Measurements from ENCODE around the gene CWC25. TPM values are rescaled to one million over a fixed set of nuclear protein-coding genes. Genes with fewer than 3 reads are reported as not detected.

The CWC25 gene
- total and polyA plus RNA-seq, 2 of the 13 experiments (the other 11 are each of a cell fraction or from before 2014, with no cell fraction given): 15.6 to 22.7 TPM

- TF ChIP-seq TBX2 (CRISPR knock-in tag; IDR thresholded peaks at IDR 0.05; ENCODE audit: borderline replicate concordance): peak; percentile 14; the same call in 1 of the 2 replicates
- TF ChIP-seq PRPF4 (IDR thresholded peaks at IDR 0.05; ENCODE audit: low read depth, low read length, poor library complexity, severe bottlenecking): no peak
- TF ChIP-seq ZFX (CRISPR knock-in tag; IDR thresholded peaks at IDR 0.05; ENCODE audit: low read depth): peak; percentile 93
- no peak; the same call in 1 of the 2 replicates for TF ChIP-seq TOPORS (CRISPR knock-in tag; IDR thresholded peaks at IDR 0.05)
- no peak for TF ChIP-seq ATRX (CRISPR knock-in tag; IDR thresholded peaks at IDR 0.05; ENCODE audit: borderline replicate concordance)
- TF ChIP-seq RFXAP (CRISPR knock-in tag; IDR thresholded peaks at IDR 0.05; ENCODE audit: borderline replicate concordance): no peak; the same call in 1 of the 2 replicates
- TF ChIP-seq HNRNPH1 (optimal IDR thresholded peaks at IDR 0.05; ENCODE audit: low read depth, low read length): no peak
- TF ChIP-seq MTA1 (CRISPR knock-in tag; IDR thresholded peaks at IDR 0.05; ENCODE audit: borderline replicate concordance): no peak; the same call in 1 of the 2 replicates
- TF ChIP-seq FUBP1 (CRISPR knock-in tag; IDR thresholded peaks at IDR 0.05; ENCODE audit: borderline replicate concordance): no peak
- no peak for TF ChIP-seq FOXK1 (CRISPR knock-in tag; IDR thresholded peaks at IDR 0.05; ENCODE audit: borderline replicate concordance, low read depth)
- no peak for TF ChIP-seq TBX3 (IDR thresholded peaks at IDR 0.05; ENCODE audit: borderline replicate concordance)
- TF ChIP-seq SRSF9 (IDR thresholded peaks at IDR 0.05; ENCODE audit: borderline replicate concordance, insufficient read depth, low read depth, low read length, poor library complexity, severe bottlenecking): no peak
- no peak for TF ChIP-seq MLX (CRISPR knock-in tag; IDR thresholded peaks at IDR 0.05)
- no peak for TF ChIP-seq FOXM1 (CRISPR knock-in tag; IDR thresholded peaks at IDR 0.05)
- no peak for TF ChIP-seq TFAP4 (IDR thresholded peaks at IDR 0.05; ENCODE audit: borderline replicate concordance, low read depth)
- no peak for TF ChIP-seq ZNF781 (CRISPR knock-in tag; IDR thresholded peaks at IDR 0.05; ENCODE audit: borderline replicate concordance, not compliant biosample characterization)
- no peak for TF ChIP-seq ZNF543 (CRISPR knock-in tag; IDR thresholded peaks at IDR 0.05)
- no peak for TF ChIP-seq ZBTB25 (CRISPR knock-in tag; IDR thresholded peaks at IDR 0.05)
- TF ChIP-seq TIGD3 (CRISPR knock-in tag; IDR thresholded peaks at IDR 0.05; ENCODE audit: borderline replicate concordance): 0 out of 2 replicates have a peak, but pooled peaks have one; percentile 33
These were observed 26.3 kb downstream of the CWC25 start (continued) for GRCh38 chr17:38798614-38799500.

All from HepG2 (cell line).